Hematopoietic multipotent progenitor cell (in vitro differentiated cells): ENCODE data around the gene CHCHD6. TPM values are rescaled to one million over a fixed set of nuclear protein-coding genes. Genes with fewer than 3 reads are reported as not detected.

Experiments
- DNase-seq, 3 donors: peaks; one replicate each; pipeline ENCODE4 v3.0.0-alpha.2; 2011 to 2015; ENCODE audit warnings: low read depth in 2 of 3, low spot score in 2 of 3
- total RNA-seq: library from RNA; depleted of rRNA; stranded (reverse); fragments of >200 nt; gene quantifications from one replicate; pipeline ENCODE4 v1.2.3, GENCODE V29; 2012

The CHCHD6 gene
- total RNA-seq, 1 donor = 10.8 TPM

DNA sequence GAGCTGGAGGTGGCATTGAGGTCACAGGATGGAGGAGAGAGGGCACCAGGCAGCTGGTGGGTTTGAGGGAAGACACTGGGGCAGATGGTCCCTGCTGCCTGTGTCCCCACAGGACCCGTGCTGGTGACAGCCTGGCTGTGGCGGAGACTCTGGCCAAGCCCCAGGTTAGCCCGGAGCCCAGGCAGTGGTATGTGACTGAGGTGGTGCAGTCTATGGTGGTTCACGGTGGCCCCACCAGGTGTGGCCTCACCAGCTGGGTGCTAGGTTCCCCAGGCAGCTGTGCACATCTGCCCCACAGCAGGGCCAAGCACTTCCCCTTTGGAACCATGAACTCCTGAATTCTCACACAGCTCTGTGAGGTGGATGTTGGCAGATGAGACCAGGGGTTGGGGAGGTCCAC is 294.3 kb downstream of the CHCHD6 start:
- no peak for DNase-seq

DNA sequence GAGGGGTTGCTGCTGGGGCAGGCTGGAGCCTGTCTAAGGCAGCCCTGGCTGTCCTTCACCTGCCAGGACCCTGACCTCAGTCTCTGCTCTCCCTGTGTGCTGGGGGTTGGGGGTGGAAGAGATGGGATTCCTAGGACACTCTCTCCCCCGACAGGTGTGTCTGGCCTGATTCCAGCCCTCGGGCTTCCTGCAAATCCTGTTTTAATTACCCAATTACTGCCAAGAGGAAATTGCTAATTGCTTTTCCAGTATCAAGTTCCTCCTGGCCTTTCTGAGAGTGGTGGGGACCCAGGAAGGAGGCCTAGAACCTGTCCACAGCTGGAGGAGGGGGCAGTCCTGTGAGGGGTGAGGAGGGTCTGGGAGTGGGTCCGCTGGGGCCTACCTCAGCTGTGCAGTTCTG is 294.7 kb downstream of the CHCHD6 start:
- DNase-seq = no peak

DNA sequence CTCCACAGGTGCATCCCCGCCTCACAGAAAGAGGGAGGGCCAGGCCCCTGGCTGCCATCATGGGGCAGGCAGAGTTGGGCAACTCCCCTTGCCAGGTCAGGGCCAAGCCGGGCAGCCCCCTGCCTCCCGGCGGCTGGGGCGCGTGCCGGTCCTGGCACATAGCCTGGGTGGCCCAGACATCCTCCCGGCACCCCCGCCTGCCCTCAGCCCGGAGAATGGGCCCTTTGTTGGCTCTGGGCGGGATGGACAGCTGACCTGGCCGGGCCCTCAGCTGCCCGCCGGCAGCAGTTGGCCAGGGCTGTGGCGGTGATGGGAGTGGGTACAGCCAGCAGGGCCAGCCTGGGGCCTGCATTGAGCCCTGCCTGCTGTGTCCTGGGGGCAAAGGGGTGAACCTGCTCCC is 295.3 kb downstream of the CHCHD6 start:
- DNase-seq = no peak

DNA sequence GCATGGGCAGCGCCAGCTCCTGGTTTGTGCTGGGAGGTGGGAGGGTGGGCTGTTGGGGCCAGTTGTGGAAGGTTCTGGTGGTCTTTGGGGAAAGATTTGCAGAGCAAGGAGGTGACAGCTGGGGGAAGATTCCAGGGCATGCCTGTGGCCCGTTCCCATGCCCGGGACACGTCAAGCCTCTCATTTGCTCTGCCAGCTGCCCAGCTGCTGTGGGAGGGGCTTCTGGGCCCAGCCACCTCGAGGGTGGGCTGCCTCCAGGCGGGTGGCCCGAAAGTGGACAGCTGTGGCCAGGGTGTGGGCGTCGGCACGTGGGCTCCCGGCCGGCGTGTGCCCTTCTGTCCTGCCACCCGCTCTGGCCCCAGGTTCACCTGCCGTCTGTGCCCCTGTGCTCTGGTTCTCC is 296.1 kb downstream of the CHCHD6 start:
- DNase-seq = no peak

DNA sequence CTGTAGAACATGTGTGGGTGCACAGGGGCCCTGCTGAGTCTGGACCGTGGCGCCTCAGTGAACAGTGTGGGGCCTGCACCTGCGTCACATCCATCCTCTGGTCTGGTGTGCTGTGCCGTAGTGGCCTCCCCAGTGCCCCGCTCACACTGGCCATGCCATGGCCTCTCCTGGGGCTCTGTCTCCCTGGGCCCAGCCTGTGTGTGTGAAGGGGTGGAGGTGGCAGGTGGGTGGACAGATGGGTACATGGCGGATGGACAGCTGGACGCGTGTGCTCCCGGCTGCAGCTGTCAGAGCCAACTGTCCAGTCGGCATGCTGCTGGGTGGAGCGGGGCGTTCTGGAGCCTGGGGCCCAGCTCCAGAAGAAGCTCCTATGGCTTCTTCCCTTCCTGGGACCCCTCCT is 296.7 kb downstream of the CHCHD6 start:
- no peak for DNase-seq

DNA sequence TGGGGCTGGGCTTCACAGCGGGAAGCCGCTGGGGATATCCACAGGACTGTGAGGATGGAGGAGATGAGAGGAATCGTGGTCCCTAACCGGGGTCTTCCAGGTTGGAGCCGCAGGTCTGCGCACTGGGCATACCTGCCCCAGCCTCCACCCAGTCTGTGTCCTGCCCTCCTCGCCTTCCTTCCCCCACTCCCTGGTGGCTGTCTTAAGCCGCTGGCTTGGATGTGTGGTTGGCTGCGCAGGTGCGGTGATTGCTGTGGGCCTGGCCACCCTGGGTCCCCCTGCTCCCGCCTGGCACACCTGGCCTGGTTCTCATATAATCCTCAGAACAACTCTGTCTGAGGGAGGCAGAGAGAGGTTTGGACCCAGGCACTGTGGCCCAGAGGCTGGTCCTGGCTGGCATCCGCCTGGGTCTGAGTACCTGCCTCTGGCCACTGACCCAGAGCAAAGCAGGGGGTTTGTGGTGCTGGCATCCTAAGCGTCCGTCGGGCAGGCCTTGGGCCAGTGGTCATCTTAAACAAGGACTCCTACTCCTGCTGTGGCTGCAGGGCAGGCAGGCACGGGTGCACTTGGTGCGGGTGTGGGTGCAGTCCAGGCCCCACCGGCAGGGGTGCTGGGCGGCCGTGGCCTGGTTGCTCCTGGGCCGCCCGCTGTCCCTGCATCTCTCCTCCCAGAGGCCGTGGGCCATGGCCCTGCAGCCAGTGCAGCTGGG is 297.6 kb downstream of the CHCHD6 start:
- DNase-seq = no peak

DNA sequence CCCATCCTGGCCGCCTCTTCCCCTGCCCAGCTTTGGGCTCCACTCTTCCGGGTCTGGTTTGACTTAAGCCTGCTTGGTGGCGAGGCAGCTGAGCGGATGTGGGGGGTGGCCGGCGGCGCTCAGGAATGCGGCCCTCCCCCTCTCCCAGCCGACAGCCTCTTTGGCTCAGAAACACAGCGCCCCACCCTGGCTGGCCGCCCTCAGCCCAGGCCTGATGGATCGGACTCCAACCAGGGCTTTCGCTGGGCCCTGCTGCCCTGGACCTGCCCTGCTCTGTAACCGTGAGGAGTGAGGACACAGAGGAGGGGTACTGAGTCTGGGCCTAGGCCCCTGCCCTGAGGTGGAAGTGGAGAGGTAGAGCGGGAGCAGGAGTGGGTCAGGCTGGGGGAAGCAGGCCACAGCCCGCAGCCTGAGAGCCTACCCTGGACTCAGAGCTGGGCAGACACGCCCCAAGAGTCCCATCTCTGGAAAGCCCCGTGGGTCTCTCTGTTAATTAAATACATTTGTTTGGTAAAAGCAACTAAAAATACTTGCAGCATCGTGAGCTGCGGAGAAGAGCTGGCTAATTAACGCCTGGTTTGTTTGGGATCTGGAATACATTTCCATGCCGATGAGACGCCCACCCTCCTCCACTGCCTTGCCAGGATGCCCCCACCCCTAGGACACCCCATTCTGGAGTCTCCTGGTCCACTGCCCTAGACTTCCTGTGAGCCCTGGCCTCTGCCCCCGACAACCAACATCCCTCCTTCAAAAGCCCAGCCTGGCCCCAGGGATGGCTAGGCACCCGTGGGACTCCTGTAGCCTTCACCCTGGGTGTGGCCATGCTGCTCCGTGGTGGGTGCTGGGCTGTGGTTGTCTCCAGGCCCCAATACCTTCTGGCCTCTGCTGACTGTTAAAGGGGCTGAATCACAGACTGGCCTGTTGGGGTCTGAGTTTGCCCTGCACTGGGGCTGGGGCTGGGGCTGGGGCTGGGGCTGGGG is 298.4 kb downstream of the CHCHD6 start:
- DNase-seq = no peak

DNA sequence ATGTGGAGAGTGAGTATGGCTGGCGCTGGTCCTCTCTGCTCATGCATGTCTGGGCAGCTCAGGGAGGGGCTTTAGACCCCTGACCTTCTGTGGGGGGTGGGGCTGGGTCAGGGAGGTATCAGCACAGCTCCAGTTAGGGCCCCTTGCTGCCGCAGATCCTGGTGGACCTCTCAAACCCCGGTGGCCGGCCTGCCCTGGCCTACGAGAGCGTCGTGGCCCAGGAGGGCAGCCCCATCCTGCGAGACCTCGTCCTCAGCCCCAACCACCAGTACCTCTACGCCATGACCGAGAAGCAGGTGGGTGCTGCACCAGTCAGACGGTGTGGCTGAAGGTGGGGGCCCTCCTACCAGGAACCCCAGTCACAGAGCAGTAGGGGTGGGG is 299.1 kb downstream of the CHCHD6 start:
- no peak for DNase-seq

DNA sequence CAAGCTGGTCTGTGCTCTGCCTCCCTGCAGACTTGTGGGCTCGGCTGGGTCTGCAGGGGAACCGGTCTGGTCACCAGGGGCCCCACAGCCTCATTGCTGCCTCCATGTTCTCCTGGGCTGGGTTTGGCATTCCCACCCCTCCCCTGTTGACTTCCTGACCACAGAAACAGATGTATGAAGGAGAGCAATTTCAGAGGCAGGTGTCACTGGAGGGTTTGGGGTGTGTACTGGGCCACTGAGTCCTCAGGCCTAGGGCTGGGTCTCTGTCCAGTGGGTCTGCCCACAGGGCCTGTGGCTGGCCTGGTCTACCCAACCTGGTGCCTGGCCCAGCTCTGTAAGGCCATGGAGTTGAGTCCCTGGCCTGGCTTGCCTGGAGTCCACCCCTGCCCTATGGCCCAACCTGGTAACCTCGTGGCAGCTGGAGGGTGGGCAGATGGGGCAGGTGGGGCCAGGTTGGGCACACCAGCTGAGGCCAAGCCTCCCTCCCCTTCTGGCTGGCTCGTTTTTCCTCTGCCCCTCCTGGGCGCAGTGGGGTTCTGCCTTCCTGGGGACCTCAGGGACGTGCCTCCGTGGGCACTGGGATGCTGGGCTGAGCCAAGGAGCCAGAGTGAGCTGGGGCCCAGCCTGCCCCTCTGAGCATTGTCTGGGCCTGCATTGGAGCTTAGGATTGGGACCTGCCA is 299.7 kb downstream of the CHCHD6 start:
- DNase-seq = no peak

GRCh38 chr3:127004641-127005397 is 300.8 kb downstream of the CHCHD6 start:
- DNase-seq = no peak

- DNase-seq = no peak
Observed at GRCh38 chr3:127005864-127006500, 301.9 kb downstream of the CHCHD6 start.

DNA sequence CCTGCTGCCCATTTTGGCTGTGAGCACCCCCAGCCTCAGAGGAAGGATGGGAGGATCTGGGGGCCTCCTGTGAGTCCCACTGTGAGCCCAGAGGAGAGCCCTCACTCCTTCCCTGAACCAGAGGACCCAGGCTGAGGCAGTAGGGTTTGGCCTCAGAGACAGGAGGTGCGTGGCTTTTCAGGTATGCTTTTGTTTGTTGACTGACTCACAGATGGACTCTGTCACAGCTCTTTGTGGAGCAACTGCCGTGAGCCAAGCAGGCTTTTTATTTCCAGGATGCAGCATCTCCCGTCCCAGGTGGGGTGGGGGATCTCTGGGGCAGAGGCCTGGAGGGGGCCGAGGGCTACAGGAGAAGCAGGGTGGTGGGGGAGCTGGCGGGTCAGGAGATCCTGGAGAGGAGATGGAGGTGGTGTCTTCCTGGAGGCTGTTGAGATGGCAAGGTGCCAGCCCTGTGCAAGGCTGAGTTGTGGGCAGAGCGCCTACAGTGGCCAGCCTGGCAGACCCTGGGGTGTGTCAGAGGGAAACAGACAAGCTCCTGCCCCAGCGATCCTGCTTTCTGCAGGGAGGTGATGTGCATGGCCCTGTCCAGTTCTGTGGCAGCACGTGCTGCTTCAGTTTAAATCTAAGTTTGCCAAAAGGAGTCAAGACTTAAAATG is 302.9 kb downstream of the CHCHD6 start:
- DNase-seq = no peak

DNA sequence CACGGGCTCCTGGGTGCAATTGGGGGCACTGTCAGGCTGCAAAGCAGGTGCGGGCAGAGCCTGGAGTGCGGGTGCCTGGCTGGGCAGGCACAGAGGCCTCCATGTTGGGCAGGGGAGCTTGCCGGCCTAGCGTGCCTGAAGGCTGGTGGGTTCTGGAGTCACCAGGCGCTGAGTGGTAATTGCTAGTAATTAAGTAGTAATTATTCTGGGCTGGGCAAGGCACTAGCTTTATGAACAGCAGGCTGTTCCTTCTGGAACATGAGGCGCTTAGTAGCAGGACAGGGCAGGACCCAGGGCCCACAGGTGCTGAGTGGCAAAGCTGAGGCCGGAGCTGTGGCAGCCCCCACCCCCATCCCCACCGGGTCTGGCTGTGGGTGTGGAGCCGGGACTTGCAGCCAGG is 304.2 kb downstream of the CHCHD6 start:
- DNase-seq = no peak

GRCh38 chr3:127009531-127009930 is 305.5 kb downstream of the CHCHD6 start:
- no peak for DNase-seq

Other genes starting within 250 kb of the CHCHD6 start
- 82.7 TPM for gene ZXDC, start 228.3 kb upstream of the CHCHD6 start, total RNA-seq
- under 0.01 TPM for gene UROC1, start 186.5 kb upstream of the CHCHD6 start, total RNA-seq
- gene CHST13, start 180.1 kb upstream of the CHCHD6 start, total RNA-seq = 36.4 TPM
- gene C3orf22, start 145.3 kb upstream of the CHCHD6 start, total RNA-seq = not detected
- gene TXNRD3, start 49.1 kb upstream of the CHCHD6 start, total RNA-seq = 15.1 TPM